DOHH2 (cell line): Measurements from ENCODE around the gene PCDHB16.

Source experiments
- EZH2phosphoT487 ChIP-seq: fragments of 200-600 bp; sonication (generic); IDR thresholded peaks from 2 replicates; pipeline ENCODE4 v1.6.1; 2017; ENCODE audit warnings: borderline replicate concordance, mild to moderate bottlenecking, antibody characterized with exemption, low read length, moderate library complexity, mixed read lengths
- TF ChIP-seq, protein P1 (sequence below): fragments of 200-600 bp; sonication (generic); IDR thresholded peaks from one replicate; pipeline ENCODE4 v1.5.1; 2014; ENCODE audit warnings: antibody characterized with exemption, mild to moderate bottlenecking, low read depth, low read length; ENCODE audit not compliant: poor library complexity, severe bottlenecking

DNA sequence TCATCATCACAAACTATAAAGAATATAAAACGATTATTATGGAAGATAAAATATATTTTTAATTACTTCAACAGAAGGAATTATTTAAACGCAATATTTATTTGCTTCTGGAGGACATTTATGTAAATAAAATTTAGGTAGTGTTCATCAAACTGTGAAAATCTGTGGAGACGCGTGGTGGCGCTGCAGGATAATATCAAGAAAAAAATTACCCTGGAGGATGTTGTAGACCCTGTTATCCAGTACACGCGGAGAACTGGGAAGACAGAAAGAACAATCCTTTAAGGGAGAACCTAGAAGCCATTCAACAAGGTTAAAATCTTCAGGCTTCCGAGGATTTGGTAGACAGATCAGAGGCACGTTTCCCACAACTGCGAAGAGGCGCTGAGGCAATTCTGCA lies 26.3 kb downstream of the PCDHB16 start, which contains the start of gene PCDHB12:
- TF ChIP-seq, protein P1, sequence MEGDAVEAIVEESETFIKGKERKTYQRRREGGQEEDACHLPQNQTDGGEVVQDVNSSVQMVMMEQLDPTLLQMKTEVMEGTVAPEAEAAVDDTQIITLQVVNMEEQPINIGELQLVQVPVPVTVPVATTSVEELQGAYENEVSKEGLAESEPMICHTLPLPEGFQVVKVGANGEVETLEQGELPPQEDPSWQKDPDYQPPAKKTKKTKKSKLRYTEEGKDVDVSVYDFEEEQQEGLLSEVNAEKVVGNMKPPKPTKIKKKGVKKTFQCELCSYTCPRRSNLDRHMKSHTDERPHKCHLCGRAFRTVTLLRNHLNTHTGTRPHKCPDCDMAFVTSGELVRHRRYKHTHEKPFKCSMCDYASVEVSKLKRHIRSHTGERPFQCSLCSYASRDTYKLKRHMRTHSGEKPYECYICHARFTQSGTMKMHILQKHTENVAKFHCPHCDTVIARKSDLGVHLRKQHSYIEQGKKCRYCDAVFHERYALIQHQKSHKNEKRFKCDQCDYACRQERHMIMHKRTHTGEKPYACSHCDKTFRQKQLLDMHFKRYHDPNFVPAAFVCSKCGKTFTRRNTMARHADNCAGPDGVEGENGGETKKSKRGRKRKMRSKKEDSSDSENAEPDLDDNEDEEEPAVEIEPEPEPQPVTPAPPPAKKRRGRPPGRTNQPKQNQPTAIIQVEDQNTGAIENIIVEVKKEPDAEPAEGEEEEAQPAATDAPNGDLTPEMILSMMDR: peak; percentile 44
- no peak for TF ChIP-seq EZH2phosphoT487
